ENCODE results near the gene ATP12A. TPM values are rescaled to one million over a fixed set of nuclear protein-coding genes. Genes with fewer than 3 reads are reported as not detected.

ATP12A gene
- total RNA-seq (2021) (0.39 and 0.47 TPM in 2 replicates), Bru-seq, nascent RNA (percentile 22 among the genes with signal in this experiment), BruChase-seq, experiment 1, labeled RNA remaining after a 2-hour chase (percentile 19 among the genes with signal in this experiment), BruChase-seq, experiment 2, labeled RNA remaining after a 6-hour chase (percentile 23 among the genes with signal in this experiment)
- long read RNA-seq: 0 reads

DNA sequence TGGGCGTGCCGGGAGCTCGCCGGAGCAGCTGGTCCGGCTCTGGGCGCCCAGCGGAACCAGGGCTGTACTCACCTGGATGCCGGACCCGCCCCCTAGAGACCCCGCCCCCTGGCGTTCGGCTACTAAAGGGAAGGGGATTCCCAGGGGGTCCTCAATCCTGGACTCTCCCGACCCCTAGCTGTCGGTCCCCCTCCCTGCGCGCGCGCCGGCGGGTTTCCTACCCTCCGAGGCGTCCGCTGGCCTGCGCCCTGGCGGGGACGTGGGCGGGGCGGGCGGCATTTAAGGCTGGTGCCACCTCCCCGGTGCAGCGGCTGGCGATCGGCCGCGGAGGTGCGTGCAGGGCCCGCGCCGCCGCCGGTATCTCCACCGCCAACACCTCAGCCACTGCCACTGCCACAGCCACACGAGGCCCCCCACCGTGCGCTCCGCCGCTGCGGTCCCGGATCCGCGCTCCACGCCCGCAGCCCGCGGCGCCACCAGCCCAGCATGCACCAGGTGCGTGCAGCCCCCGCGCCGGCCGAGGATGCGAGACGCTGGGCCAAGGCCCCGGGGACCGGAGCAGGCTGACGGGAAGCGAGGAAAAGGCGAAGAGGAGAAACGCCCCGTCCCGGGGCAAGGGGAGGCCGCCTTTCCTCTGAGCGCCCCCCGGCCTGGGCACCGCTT is at the start of gene ATP12A:
Gene ATP12A (plus strand): TSS at position 151 of the 663 bp plus-strand sequence. CDS start 336 bp downstream, at position 487.
- POLR2A ChIA-PET (ENCODE audit: low non-redundant PET): no interaction called here
- Histone ChIP-seq H3K27ac (ENCODE audit: low read depth, low read length, poor library complexity, severe bottlenecking) (no peak within 1 kb of the TSS), H3K4me1 (ENCODE audit: insufficient read depth, low read length, poor library complexity, severe bottlenecking) (peaks cover 15% of the 10 kb centered on the region), H3K4me3 (ENCODE audit: low read depth, low read length, poor library complexity, severe bottlenecking) (peak within 1 kb of the TSS; percentile 52), H3K9me3 (ENCODE audit: low read depth, low read length, poor library complexity, severe bottlenecking) (no peaks in the 10 kb centered on the region), H3K27me3 (replicated peaks; ENCODE audit: insufficient read depth, low read depth, low read length, poor library complexity) (peaks cover 17% of the 10 kb centered on the region), H3K36me3 (ENCODE audit: insufficient read depth, low read length, poor library complexity, severe bottlenecking) (no peaks in the 10 kb centered on the region)
- peak; percentile 7 for DNase-seq (ENCODE audit: low spot score)
- BruUV-seq (replicated peaks): no TSS peak
- CTCF ChIA-PET: interaction anchor here (0.5 kb wide), 1 partner anchor 1816 kb away, joined by 14 read pairs; no protein-coding TSS in a partner anchor
- intact Hi-C loops (cut with micrococcal nuclease; ENCODE audit: unreplicated experiment): no loop called here
- TF ChIP-seq, protein P1, sequence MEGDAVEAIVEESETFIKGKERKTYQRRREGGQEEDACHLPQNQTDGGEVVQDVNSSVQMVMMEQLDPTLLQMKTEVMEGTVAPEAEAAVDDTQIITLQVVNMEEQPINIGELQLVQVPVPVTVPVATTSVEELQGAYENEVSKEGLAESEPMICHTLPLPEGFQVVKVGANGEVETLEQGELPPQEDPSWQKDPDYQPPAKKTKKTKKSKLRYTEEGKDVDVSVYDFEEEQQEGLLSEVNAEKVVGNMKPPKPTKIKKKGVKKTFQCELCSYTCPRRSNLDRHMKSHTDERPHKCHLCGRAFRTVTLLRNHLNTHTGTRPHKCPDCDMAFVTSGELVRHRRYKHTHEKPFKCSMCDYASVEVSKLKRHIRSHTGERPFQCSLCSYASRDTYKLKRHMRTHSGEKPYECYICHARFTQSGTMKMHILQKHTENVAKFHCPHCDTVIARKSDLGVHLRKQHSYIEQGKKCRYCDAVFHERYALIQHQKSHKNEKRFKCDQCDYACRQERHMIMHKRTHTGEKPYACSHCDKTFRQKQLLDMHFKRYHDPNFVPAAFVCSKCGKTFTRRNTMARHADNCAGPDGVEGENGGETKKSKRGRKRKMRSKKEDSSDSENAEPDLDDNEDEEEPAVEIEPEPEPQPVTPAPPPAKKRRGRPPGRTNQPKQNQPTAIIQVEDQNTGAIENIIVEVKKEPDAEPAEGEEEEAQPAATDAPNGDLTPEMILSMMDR (conservative IDR thresholded peaks at IDR 0.05; ENCODE audit: low read depth, low read length): 0 out of 2 replicates have a peak, but pooled peaks have one; percentile 22
- TF ChIP-seq EZH2 (IDR thresholded peaks at IDR 0.05; ENCODE audit: borderline replicate concordance, low read depth, low read length, poor library complexity, severe bottlenecking): no peak

DNA sequence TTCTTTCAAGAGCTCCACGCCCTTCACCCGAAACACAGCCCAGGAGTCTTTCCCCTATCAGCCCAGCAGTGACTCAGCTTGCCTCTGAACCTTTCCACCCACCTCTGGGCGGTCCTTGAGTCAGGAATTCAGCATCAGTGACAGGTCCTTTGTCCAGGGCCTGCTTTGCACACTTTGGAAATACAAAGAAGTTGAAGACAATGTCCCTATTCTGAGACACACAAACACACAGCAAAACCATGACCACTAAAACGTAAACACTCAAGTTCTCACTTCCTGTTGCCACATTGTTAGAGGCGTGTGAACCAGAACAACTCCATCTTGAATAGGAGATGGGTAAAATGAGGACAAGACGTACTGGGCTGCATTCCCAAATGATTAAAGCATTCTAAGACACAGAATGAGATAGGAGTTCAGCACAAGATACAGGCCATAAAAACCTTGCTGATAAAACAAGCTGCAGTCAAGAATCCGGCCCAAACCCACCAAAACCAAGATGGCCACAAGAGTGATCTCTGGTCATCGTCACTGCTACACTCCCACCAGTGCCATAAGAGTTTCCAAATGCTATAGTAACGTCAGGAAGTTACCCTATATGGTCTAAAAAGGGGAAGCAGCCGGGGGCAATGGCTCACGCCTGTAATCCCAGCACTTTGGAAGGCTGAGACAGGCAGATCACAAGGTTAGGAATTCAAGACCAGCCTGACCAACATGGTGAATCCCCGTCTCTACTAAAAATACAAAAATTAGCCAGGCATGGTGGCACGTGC is 49.2 kb upstream of the ATP12A start:
- no peak for DNase-seq (ENCODE audit: low spot score)
- no peaks in the 10 kb centered on the region for H3K9me3 ChIP-seq (ENCODE audit: low read depth, low read length, poor library complexity, severe bottlenecking)
- TF ChIP-seq, protein P1 (conservative IDR thresholded peaks at IDR 0.05; ENCODE audit: low read depth, low read length): no peak
- TF ChIP-seq EZH2 (IDR thresholded peaks at IDR 0.05; ENCODE audit: borderline replicate concordance, low read depth, low read length, poor library complexity, severe bottlenecking): no peak
- intact Hi-C loops (cut with micrococcal nuclease; ENCODE audit: unreplicated experiment): no loop called here
- no peaks in the 10 kb centered on the region for H3K27me3 ChIP-seq (replicated peaks; ENCODE audit: insufficient read depth, low read depth, low read length, poor library complexity)
- no peaks in the 10 kb centered on the region for H3K36me3 ChIP-seq (ENCODE audit: insufficient read depth, low read length, poor library complexity, severe bottlenecking)
- ChIA-PET CTCF (no interaction called here), POLR2A (ENCODE audit: low non-redundant PET) (no interaction called here)
- BruUV-seq (replicated peaks): no TSS peak
- H3K4me1 ChIP-seq (ENCODE audit: insufficient read depth, low read length, poor library complexity, severe bottlenecking): peaks cover 18% of the 10 kb centered on the region
- H3K4me3 ChIP-seq (ENCODE audit: low read depth, low read length, poor library complexity, severe bottlenecking): no peak overlapping the region
- H3K27ac ChIP-seq (ENCODE audit: low read depth, low read length, poor library complexity, severe bottlenecking): peak overlapping the region; percentile 1

DNA sequence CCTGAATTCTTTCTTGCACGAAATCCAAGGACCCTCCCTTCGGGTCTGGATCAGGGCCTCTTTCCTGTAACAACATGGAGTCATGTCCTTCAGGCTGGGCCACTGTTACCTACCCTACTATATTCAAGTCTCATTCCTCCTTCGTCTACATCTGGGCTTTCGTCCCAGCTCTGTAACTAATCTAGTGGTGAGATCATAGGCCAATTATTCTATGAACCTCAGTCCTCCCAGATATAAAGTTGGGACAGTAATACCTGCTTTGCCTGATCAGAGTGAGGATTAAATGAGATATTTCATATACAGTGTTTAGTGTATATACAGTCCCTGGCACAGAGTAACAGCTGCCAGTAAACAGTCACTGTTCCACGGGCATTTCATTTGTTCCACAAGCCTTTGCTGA is 48.3 kb upstream of the ATP12A start:
- no peaks in the 10 kb centered on the region for H3K9me3 ChIP-seq (ENCODE audit: low read depth, low read length, poor library complexity, severe bottlenecking)
- no TSS peak for BruUV-seq (replicated peaks)
- ChIA-PET CTCF (no interaction called here), POLR2A (ENCODE audit: low non-redundant PET) (no interaction called here)
- peaks cover 18% of the 10 kb centered on the region for H3K4me1 ChIP-seq (ENCODE audit: insufficient read depth, low read length, poor library complexity, severe bottlenecking)
- no peaks in the 10 kb centered on the region for H3K27me3 ChIP-seq (replicated peaks; ENCODE audit: insufficient read depth, low read depth, low read length, poor library complexity)
- no peak overlapping the region for H3K27ac ChIP-seq (ENCODE audit: low read depth, low read length, poor library complexity, severe bottlenecking)
- H3K4me3 ChIP-seq (ENCODE audit: low read depth, low read length, poor library complexity, severe bottlenecking): no peak overlapping the region
- TF ChIP-seq, protein P1 (conservative IDR thresholded peaks at IDR 0.05; ENCODE audit: low read depth, low read length): no peak
- no peak for TF ChIP-seq EZH2 (IDR thresholded peaks at IDR 0.05; ENCODE audit: borderline replicate concordance, low read depth, low read length, poor library complexity, severe bottlenecking)
- no peak for DNase-seq (ENCODE audit: low spot score)
- no peaks in the 10 kb centered on the region for H3K36me3 ChIP-seq (ENCODE audit: insufficient read depth, low read length, poor library complexity, severe bottlenecking)
- intact Hi-C loops (cut with micrococcal nuclease; ENCODE audit: unreplicated experiment): no loop called here

All from A673 (cell line).